Mononuclear cell (primary cell): ENCODE results near the gene DROSHA. TPM values are rescaled to one million over a fixed set of nuclear protein-coding genes. Genes with fewer than 3 reads are reported as not detected.
"Not testable (repeated sequence)": the region's sequence is repeated elsewhere in the genome, so short reads cannot be mapped to it uniquely, and the experiment has no call there.

Experiments used
- H3K27me3 ChIP-seq: 2 replicates; pipeline ENCODE4 v1.6.0; 2011; ENCODE audit warnings: low read length, control low read depth; ENCODE audit not compliant: insufficient read depth
- H3K4me1 ChIP-seq: 2 replicates; pipeline ENCODE4 v1.5.1; 2011; ENCODE audit warnings: mild to moderate bottlenecking, low read length, control low read depth; ENCODE audit not compliant: insufficient read depth
- H3K4me3 ChIP-seq: 2 replicates; pipeline ENCODE4 v1.5.1; 2011; ENCODE audit warnings: mild to moderate bottlenecking, low read length, moderate library complexity
- H3K9me3 ChIP-seq: 2 replicates; pipeline ENCODE4 v1.5.1; 2011; ENCODE audit warnings: low read depth, mild to moderate bottlenecking, control low read depth, low read length
- total RNA-seq: library from RNA; depleted of rRNA; stranded (reverse); fragments of >200 nt; gene quantifications from one replicate; pipeline ENCODE4 v1.2.3, GENCODE V29; 2012

DROSHA gene
- 13.2 TPM for total RNA-seq

- peak within 1 kb of the TSS; percentile 79 for H3K4me3 ChIP-seq
- H3K4me1 ChIP-seq = peaks cover 33% of the 10 kb centered on the region
- H3K9me3 ChIP-seq = no peaks in the 10 kb centered on the region
- no peaks in the 10 kb centered on the region for H3K27me3 ChIP-seq
These were observed at the start of gene DROSHA, which contains the start of gene C5orf22 for GRCh38 chr5:31531888-31532547. Gene DROSHA (minus strand): TSS chr5:31532093. CDS start chr5:31529059, 3,034 bp downstream. Gene C5orf22 (plus strand): TSS chr5:31532301. CDS start chr5:31532393, 92 bp downstream.

GRCh38 chr5:31579558-31579957 lies 47.7 kb upstream of the DROSHA start:
- Histone ChIP-seq H3K27me3 (no peaks in the 10 kb centered on the region), H3K9me3 (no peaks in the 10 kb centered on the region), H3K4me3 (no peak overlapping the region), H3K4me1 (no peaks in the 10 kb centered on the region)

DNA sequence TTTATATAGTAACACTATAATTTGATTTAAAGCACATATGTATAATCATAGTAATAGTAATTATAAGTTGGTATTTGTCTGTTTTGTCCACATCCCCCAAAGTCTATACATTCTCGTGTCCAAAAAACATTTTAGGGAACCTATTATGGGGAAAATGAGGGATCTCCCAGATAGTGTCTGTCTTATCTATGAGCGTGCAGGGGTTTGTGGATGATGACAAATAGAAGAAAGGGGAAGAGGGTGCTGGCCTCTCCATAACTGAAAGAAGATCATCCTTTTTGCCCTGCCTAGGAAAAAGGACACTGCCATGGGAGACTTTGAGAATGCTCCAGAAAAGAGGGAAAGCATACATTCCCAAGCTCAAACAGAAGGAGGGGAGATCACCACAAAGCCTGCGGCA lies 45.5 kb upstream of the DROSHA start:
- no peak overlapping the region for H3K4me3 ChIP-seq
- no peaks in the 10 kb centered on the region for H3K9me3 ChIP-seq
- H3K4me1 ChIP-seq = no peaks in the 10 kb centered on the region
- no peaks in the 10 kb centered on the region for H3K27me3 ChIP-seq

DNA sequence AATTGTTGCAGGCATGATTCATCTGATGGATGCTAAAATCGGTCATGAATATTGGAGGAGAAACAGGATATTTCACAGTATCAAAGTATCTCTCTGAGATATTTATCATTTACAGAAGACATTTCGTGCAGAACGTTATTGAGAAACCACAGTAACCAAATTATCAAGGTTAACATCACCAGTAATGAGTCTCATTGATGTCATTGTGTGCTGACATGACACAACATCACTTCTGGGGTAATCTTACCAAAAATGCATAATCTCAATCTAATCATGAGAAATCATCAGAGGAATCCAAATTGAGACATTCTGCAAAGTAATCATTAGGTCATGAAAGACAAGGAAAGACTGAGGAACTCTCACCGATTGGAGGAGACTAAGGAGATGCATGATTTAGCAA lies 42.9 kb upstream of the DROSHA start:
- Histone ChIP-seq H3K4me3 (no peak overlapping the region), H3K27me3 (no peaks in the 10 kb centered on the region), H3K9me3 (no peaks in the 10 kb centered on the region), H3K4me1 (no peaks in the 10 kb centered on the region)

GRCh38 chr5:31573494-31574142 lies 41.7 kb upstream of the DROSHA start:
- Histone ChIP-seq H3K4me3 (no peak overlapping the region), H3K27me3 (no peaks in the 10 kb centered on the region), H3K9me3 (no peaks in the 10 kb centered on the region), H3K4me1 (no peaks in the 10 kb centered on the region)

GRCh38 chr5:31569068-31569467 lies 37.2 kb upstream of the DROSHA start:
- H3K27me3 ChIP-seq = no peaks in the 10 kb centered on the region
- H3K4me3 ChIP-seq = no peak overlapping the region
- H3K4me1 ChIP-seq = no peaks in the 10 kb centered on the region
- H3K9me3 ChIP-seq = no peaks in the 10 kb centered on the region

DNA sequence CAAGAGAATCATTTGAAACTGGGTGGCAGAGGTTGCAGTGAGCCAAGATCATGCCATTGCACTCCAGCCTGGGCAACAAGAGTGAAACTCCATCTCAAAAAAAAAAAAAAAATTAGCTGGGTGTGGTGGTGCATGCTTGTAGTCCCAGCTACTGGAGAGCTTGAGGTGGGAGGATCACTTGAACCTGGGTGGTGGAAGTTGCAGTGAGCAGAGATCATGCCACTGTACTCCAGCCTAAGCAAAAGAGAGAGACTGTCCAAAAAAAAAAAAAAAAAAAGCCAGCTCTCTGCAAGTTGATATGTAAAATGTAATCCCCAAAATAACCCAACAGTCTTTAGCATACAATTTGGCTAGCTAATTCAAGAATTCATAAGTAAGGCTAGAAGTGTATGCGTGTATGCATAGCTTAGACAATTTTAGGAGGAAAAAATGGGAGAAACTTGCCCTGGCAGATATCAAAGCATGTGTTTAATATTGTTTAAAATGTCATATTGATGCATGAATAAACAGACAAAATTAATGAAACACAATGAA lies 36.5 kb upstream of the DROSHA start:
- H3K9me3 ChIP-seq = no peaks in the 10 kb centered on the region
- H3K27me3 ChIP-seq = no peaks in the 10 kb centered on the region
- H3K4me1 ChIP-seq = no peaks in the 10 kb centered on the region
- no peak overlapping the region for H3K4me3 ChIP-seq

DNA sequence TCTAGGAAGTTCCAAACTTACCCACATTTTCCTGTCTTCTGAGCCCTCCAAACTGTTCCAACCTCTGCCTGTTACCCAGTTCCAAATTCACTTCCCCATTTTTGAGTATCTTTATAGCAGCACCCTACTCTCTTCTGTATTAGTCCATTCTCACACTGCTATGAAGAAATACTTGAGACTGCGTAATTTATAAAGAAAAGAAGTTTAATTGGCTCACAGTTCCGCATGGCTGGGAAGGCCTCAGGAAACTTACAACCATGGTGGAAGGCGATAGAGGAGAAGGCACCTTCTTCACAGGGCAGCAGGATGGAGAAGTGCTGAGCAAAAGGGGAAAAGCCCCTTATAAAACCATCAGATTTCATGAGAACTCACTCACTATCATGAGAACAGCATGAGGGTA lies 34.5 kb upstream of the DROSHA start:
- H3K9me3 ChIP-seq, H3K4me1 ChIP-seq, H3K4me3 ChIP-seq, H3K27me3 ChIP-seq: not testable (repeated sequence)

GRCh38 chr5:31563216-31563615 lies 31.3 kb upstream of the DROSHA start:
- H3K4me3 ChIP-seq = no peak overlapping the region
- no peaks in the 10 kb centered on the region for H3K9me3 ChIP-seq
- H3K4me1 ChIP-seq = no peaks in the 10 kb centered on the region
- H3K27me3 ChIP-seq = no peaks in the 10 kb centered on the region

- Histone ChIP-seq H3K9me3 (no peaks in the 10 kb centered on the region), H3K4me1 (no peaks in the 10 kb centered on the region), H3K27me3 (no peaks in the 10 kb centered on the region), H3K4me3 (no peak overlapping the region)
These were observed 30.1 kb upstream of the DROSHA start for GRCh38 chr5:31561946-31562345.

- Histone ChIP-seq H3K27me3 (no peaks in the 10 kb centered on the region), H3K9me3 (no peaks in the 10 kb centered on the region), H3K4me3 (no peak overlapping the region), H3K4me1 (no peaks in the 10 kb centered on the region)
These were observed 28.0 kb upstream of the DROSHA start for GRCh38 chr5:31559942-31560341.

DNA sequence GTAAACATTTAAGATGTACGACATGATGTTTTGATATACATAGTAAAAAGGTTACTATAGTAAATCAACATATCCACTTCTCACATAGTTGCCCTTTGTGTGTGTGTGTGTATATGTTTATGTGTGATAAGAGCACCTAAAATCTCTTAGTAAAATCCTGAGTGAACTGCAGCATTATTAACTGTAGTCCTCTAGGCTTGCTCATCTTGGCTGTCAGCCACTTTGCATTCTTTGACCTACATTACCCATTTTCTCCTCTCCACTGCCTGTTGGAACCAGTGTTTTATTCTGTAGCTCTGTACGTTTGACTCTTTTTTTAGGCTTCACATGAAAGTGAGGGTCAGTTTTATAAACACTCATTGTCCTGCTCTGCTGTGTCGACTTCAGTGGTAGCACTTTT lies 24.6 kb upstream of the DROSHA start:
- no peaks in the 10 kb centered on the region for H3K27me3 ChIP-seq
- H3K4me1 ChIP-seq = no peaks in the 10 kb centered on the region
- no peaks in the 10 kb centered on the region for H3K9me3 ChIP-seq
- H3K4me3 ChIP-seq = no peak overlapping the region

DNA sequence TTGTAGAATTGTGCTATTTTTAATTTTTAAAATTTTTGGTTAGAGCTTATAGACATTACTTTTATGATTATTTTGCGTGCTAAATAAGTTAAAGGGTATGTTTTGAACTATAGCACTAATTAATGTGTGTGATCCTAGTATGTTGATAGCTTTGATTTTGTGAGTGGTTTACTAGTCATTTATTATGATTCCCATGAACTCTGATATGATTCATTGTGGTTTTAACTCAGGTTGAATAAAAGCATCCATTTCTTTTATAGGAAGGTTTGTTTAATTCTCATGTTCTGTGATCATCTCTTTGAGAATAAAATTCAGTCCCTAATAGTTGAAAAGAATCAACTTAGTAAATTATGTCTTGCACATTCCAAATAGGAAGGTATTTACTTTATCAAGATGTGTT lies 22.7 kb upstream of the DROSHA start:
- H3K4me1 ChIP-seq = no peaks in the 10 kb centered on the region
- no peaks in the 10 kb centered on the region for H3K27me3 ChIP-seq
- H3K4me3 ChIP-seq = no peak overlapping the region

GRCh38 chr5:31553863-31554262 lies 22.0 kb upstream of the DROSHA start:
- Histone ChIP-seq H3K4me1 (no peaks in the 10 kb centered on the region), H3K9me3 (no peaks in the 10 kb centered on the region), H3K4me3 (no peak overlapping the region), H3K27me3 (no peaks in the 10 kb centered on the region)

More for the DNA sequence above, 22.7 kb upstream of the DROSHA start:
- H3K9me3 ChIP-seq = no peaks in the 10 kb centered on the region

DNA sequence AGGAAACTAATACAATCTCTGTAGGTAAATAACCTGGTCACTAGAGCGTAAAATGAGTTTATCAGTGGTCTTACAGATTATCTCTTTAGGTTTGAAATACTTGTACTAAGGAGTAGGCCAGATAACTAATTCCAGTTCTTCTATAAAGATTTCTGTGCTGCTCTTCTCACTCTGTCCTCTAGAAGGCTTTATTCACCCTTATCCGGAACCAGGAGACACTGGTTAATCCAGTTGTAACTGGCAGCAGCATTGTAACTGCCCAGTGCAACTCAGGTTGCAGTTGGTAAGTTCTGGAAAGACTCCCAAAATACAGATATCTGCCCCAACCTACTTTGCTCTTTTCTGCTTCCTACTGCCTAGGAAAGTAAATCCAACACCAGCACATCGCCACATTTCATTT lies 20.0 kb upstream of the DROSHA start:
- no peaks in the 10 kb centered on the region for H3K4me1 ChIP-seq
- no peaks in the 10 kb centered on the region for H3K27me3 ChIP-seq
- no peaks in the 10 kb centered on the region for H3K9me3 ChIP-seq
- H3K4me3 ChIP-seq = no peak overlapping the region

- H3K4me3 ChIP-seq, H3K9me3 ChIP-seq, H3K27me3 ChIP-seq, H3K4me1 ChIP-seq: not testable (repeated sequence)
These were observed 17.2 kb upstream of the DROSHA start for GRCh38 chr5:31549114-31549513.
